ENCODE data around the gene TMEM91. TPM values are rescaled to one million over a fixed set of nuclear protein-coding genes. Genes with fewer than 3 reads are reported as not detected.
A peak's percentile ranks its signal among the peaks of the same experiment; 100 is the strongest.

Gene TMEM91
- total and polyA plus RNA-seq, 2 of the 13 experiments (the other 11 are each of a cell fraction or from before 2014, with no cell fraction given) = 6.3 to 10.3 TPM

- TF ChIP-seq, protein P1, sequence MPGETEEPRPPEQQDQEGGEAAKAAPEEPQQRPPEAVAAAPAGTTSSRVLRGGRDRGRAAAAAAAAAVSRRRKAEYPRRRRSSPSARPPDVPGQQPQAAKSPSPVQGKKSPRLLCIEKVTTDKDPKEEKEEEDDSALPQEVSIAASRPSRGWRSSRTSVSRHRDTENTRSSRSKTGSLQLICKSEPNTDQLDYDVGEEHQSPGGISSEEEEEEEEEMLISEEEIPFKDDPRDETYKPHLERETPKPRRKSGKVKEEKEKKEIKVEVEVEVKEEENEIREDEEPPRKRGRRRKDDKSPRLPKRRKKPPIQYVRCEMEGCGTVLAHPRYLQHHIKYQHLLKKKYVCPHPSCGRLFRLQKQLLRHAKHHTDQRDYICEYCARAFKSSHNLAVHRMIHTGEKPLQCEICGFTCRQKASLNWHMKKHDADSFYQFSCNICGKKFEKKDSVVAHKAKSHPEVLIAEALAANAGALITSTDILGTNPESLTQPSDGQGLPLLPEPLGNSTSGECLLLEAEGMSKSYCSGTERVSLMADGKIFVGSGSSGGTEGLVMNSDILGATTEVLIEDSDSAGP (CRISPR knock-in tag; IDR thresholded peaks at IDR 0.05; ENCODE audit: borderline replicate concordance) = no peak
- no peak for TF ChIP-seq BRD4 (CRISPR knock-in tag; IDR thresholded peaks at IDR 0.05)
- no peak for TF ChIP-seq ZNF318 (CRISPR knock-in tag; IDR thresholded peaks at IDR 0.05)
- TF ChIP-seq NCOA2 (CRISPR knock-in tag; IDR thresholded peaks at IDR 0.05) = no peak
- 0 out of 2 replicates have a peak, but pooled peaks have one; percentile 41 for TF ChIP-seq ZNF878 (CRISPR knock-in tag; IDR thresholded peaks at IDR 0.05)
- TF ChIP-seq ETV6 (CRISPR knock-in tag; conservative IDR thresholded peaks at IDR 0.05) = no peak
- no peak for TF ChIP-seq NFYC (CRISPR knock-in tag; IDR thresholded peaks at IDR 0.05)
- TF ChIP-seq SAP130 (CRISPR knock-in tag; IDR thresholded peaks at IDR 0.05; ENCODE audit: low read depth) = peak; percentile 81
- peak; percentile 77 for TF ChIP-seq ZNF143 (CRISPR knock-in tag; IDR thresholded peaks at IDR 0.05)
- TF ChIP-seq TBP (CRISPR knock-in tag; IDR thresholded peaks at IDR 0.05) = no peak
- TF ChIP-seq ZNF33A (CRISPR knock-in tag; IDR thresholded peaks at IDR 0.05; ENCODE audit: borderline replicate concordance) = no peak
- TF ChIP-seq CCDC6 (CRISPR knock-in tag; IDR thresholded peaks at IDR 0.05) = no peak
- peak; percentile 56; the same call in 1 of the 2 replicates for TF ChIP-seq ZNF292 (CRISPR knock-in tag; IDR thresholded peaks at IDR 0.05; ENCODE audit: borderline replicate concordance, low read depth)
- TF ChIP-seq, protein P2, sequence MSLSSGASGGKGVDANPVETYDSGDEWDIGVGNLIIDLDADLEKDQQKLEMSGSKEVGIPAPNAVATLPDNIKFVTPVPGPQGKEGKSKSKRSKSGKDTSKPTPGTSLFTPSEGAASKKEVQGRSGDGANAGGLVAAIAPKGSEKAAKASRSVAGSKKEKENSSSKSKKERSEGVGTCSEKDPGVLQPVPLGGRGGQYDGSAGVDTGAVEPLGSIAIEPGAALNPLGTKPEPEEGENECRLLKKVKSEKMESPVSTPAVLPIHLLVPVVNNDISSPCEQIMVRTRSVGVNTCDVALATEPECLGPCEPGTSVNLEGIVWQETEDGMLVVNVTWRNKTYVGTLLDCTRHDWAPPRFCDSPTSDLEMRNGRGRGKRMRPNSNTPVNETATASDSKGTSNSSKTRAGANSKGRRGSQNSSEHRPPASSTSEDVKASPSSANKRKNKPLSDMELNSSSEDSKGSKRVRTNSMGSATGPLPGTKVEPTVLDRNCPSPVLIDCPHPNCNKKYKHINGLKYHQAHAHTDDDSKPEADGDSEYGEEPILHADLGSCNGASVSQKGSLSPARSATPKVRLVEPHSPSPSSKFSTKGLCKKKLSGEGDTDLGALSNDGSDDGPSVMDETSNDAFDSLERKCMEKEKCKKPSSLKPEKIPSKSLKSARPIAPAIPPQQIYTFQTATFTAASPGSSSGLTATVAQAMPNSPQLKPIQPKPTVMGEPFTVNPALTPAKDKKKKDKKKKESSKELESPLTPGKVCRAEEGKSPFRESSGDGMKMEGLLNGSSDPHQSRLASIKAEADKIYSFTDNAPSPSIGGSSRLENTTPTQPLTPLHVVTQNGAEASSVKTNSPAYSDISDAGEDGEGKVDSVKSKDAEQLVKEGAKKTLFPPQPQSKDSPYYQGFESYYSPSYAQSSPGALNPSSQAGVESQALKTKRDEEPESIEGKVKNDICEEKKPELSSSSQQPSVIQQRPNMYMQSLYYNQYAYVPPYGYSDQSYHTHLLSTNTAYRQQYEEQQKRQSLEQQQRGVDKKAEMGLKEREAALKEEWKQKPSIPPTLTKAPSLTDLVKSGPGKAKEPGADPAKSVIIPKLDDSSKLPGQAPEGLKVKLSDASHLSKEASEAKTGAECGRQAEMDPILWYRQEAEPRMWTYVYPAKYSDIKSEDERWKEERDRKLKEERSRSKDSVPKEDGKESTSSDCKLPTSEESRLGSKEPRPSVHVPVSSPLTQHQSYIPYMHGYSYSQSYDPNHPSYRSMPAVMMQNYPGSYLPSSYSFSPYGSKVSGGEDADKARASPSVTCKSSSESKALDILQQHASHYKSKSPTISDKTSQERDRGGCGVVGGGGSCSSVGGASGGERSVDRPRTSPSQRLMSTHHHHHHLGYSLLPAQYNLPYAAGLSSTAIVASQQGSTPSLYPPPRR (CRISPR knock-in tag; IDR thresholded peaks at IDR 0.05; ENCODE audit: borderline replicate concordance) = no peak
- TF ChIP-seq ZNF709 (CRISPR knock-in tag; IDR thresholded peaks at IDR 0.05) = no peak
- peak; percentile 94 for TF ChIP-seq ZNF12 (CRISPR knock-in tag; IDR thresholded peaks at IDR 0.05)
- no peak for TF ChIP-seq ZFY (CRISPR knock-in tag; IDR thresholded peaks at IDR 0.05)
These were observed 33.0 kb downstream of the TMEM91 start (continued) for GRCh38 chr19:41409288-41409687.

Data from HepG2 (cell line).